Memory B cell (primary cell): ENCODE results near the gene PRKAG1.

Experiments
- ATAC-seq: fragments of 150-1000 bp; cut with Tn5 transposase; 2 replicates; pipeline ENCODE4 v1.10.0; 2021; ENCODE audit warnings: low read depth, mild to moderate bottlenecking, moderate library complexity
- DNase-seq, 2 donors: peaks; one replicate each; pipeline ENCODE4 v3.0.0; 2022; ENCODE audit warnings: low spot score in 2 of 2
- H3K27ac Mint-ChIP-seq: one replicate; pipeline ENCODE4 v1.8.0; 2022; ENCODE audit warnings: mild to moderate bottlenecking, moderate library complexity, mixed read lengths
- H3K27me3 Mint-ChIP-seq: one replicate; pipeline ENCODE4 v1.8.0; 2022; ENCODE audit warnings: mixed read lengths
- H3K36me3 Mint-ChIP-seq: one replicate; pipeline ENCODE4 v1.8.0; 2022; ENCODE audit warnings: mild to moderate bottlenecking, mixed read lengths
- H3K4me1 Mint-ChIP-seq: one replicate; pipeline ENCODE4 v1.8.0; 2022; ENCODE audit warnings: mixed read lengths
- H3K4me3 Mint-ChIP-seq: one replicate; pipeline ENCODE4 v1.8.0; 2022; ENCODE audit warnings: mild to moderate bottlenecking, moderate library complexity, mixed read lengths
- H3K9me3 Mint-ChIP-seq: one replicate; pipeline ENCODE4 v1.8.0; 2022; ENCODE audit warnings: mixed read lengths

Gene PRKAG1

DNA sequence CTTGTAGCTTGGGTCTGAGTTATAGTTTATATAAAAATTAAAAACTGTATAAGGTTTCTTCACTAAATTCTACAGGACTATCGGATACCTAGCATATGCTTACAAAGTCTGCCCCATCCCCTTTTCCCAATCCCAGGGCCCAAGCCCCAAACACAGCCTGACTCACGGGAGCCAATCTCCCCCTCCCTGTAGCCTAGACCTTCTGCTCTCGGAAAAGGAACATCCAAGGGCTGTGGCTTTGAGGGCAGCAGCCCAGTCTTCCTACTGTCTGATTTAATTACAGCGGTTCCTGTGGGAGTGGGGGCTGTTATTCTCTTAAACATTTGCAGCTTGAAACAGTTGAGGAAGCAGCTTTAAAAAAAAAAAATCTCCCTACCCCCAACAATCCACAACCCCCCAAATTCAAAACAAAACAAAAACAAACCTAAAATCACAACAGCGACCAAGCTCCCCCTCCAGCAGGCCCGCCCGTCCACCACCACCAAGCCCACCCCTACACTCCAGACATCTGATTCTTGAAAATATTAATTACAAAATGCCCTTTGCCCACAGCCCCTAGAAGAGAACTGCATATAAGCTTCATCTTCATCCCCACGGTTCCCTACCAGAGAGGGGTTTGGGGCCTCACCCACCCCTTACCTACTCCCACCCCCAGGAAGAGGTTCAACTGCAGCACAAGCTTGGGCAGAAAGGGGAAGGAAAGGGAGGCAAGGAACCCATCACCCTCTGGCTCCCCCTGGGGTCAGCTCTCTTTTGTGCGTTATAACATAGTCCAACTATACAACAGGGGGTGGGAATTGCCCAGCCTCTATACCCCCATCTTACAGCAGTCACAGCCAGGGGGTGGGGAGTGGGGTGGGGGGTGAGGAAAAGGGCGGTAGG is 1.1 kb upstream of the PRKAG1 start:
- H3K27ac Mint-ChIP-seq = peak overlapping the region; percentile 100
- H3K36me3 Mint-ChIP-seq = peaks cover 23% of the 10 kb centered on the region
- H3K4me1 Mint-ChIP-seq = peaks cover 24% of the 10 kb centered on the region
- ATAC-seq (no peak), DNase-seq (peak in 1 of 2 donors; percentile 43)
- H3K4me3 Mint-ChIP-seq = peak overlapping the region; percentile 75
- no peaks in the 10 kb centered on the region for H3K9me3 Mint-ChIP-seq
- H3K27me3 Mint-ChIP-seq = no peaks in the 10 kb centered on the region

DNA sequence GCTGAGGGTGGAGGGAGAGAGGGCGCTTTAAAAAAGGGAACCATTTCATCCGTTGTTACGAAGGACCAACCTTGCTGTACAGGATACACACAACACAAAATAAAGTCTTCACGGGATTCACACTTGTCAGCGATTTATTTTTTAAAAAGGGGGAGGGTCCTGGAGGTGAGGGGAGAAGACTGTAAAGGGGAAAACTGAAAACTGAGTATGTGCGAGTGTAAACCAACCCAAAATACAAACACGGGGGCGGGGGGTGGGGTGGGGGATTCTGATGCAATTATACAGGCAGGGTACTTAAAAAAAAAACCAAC is 499 bp upstream of the PRKAG1 start:
- Mint-ChIP-seq H3K4me1 (peaks cover 24% of the 10 kb centered on the region), H3K9me3 (no peaks in the 10 kb centered on the region), H3K27me3 (no peaks in the 10 kb centered on the region), H3K36me3 (peaks cover 22% of the 10 kb centered on the region), H3K4me3 (peak overlapping the region; percentile 97), H3K27ac (peak overlapping the region; percentile 100)
- peak; percentile 60 for ATAC-seq
- DNase-seq = no peak

DNA sequence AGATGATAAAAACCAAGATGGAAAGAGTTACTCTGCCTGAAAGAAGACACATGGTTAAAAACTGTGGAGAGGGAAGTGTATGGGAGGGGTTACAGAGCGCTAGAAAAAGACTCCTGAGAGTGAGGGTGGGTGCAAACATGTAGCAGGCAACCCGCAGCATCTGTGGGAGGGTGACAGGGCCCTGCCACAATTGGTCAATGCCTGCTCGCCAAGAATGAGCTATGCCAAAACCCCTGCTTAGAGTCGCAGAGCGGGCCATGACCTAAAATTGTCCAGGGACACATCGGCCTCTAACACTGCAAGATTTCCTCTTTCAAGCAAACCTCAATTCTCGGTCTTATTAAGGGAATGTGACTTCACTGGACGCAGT is 700 bp downstream of the PRKAG1 start:
- H3K36me3 Mint-ChIP-seq = peaks cover 22% of the 10 kb centered on the region
- ATAC-seq = no peak
- no peak for DNase-seq
- peak overlapping the region; percentile 100 for H3K27ac Mint-ChIP-seq
- H3K4me3 Mint-ChIP-seq = peak overlapping the region; percentile 97
- peaks cover 24% of the 10 kb centered on the region for H3K4me1 Mint-ChIP-seq
- H3K9me3 Mint-ChIP-seq = no peaks in the 10 kb centered on the region
- no peaks in the 10 kb centered on the region for H3K27me3 Mint-ChIP-seq

DNA sequence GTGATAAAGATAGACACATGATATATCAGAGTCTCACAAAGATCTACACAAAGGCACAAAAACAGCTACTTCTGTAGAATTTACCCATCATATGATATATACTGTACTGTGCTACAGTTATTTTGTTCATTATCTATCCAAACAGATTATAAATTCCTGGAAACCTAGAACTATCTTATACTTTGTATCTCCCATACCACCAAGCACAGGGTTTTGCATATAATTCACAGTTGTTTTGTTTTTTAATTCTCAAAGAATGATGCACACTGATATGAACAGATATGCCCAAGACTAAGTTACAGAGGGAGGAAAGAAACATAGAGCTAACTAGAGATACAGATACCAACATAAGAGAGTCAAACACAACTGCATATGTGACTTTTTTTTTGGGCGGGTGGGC is 3.4 kb downstream of the PRKAG1 start:
- ATAC-seq (no peak), DNase-seq (no peak)
- H3K36me3 Mint-ChIP-seq = peaks cover 18% of the 10 kb centered on the region
- H3K9me3 Mint-ChIP-seq = no peaks in the 10 kb centered on the region
- peaks cover 24% of the 10 kb centered on the region for H3K4me1 Mint-ChIP-seq
- H3K27ac Mint-ChIP-seq = no peak overlapping the region
- H3K4me3 Mint-ChIP-seq = no peak overlapping the region
- no peaks in the 10 kb centered on the region for H3K27me3 Mint-ChIP-seq

DNA sequence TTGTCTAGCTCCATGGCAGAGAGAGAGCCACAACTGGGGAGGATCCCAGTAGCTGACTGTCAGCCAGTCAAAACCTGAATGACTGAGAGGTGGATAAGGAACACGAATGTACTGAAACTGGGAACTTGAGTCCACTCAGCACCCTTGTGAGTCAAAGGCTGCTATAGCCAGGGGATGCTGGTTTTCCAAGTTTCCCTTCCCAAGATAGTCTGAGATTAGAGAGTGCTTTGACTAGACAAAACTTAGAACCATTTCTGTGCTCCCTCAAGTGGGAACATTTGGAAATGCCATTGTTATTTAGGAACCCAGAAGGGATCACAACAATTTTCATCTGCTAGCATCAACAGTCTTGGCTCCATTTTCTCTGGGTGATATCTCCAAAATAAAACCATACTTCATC is 4.0 kb downstream of the PRKAG1 start:
- no peak overlapping the region for H3K4me3 Mint-ChIP-seq
- H3K4me1 Mint-ChIP-seq = peaks cover 19% of the 10 kb centered on the region
- H3K36me3 Mint-ChIP-seq = peaks cover 22% of the 10 kb centered on the region
- ATAC-seq = no peak
- no peaks in the 10 kb centered on the region for H3K9me3 Mint-ChIP-seq
- H3K27ac Mint-ChIP-seq = no peak overlapping the region
- DNase-seq = no peak
- no peaks in the 10 kb centered on the region for H3K27me3 Mint-ChIP-seq

DNA sequence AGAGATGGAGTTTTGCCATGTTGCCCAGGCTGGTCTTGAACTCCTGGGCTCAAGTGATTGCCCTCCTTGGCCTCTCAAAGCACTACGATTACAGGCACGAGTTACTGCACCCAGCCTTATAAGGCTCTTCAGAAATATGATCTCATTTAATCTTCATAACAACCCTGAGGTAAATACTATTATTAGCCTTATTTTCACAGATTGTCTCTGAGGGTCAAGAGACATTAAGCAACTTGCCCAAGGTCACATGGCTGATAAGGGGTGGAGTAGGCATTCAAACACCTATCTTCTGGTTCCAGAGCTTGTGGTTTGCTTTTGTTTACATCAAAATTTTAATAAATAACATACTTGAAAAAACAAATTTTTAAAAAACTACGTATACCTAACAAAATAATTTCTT is 5.1 kb downstream of the PRKAG1 start:
- no peaks in the 10 kb centered on the region for H3K9me3 Mint-ChIP-seq
- no peak overlapping the region for H3K27ac Mint-ChIP-seq
- no peak overlapping the region for H3K4me3 Mint-ChIP-seq
- peaks cover 15% of the 10 kb centered on the region for H3K4me1 Mint-ChIP-seq
- H3K36me3 Mint-ChIP-seq = peaks cover 27% of the 10 kb centered on the region
- no peaks in the 10 kb centered on the region for H3K27me3 Mint-ChIP-seq
- ATAC-seq (no peak), DNase-seq (no peak)

DNA sequence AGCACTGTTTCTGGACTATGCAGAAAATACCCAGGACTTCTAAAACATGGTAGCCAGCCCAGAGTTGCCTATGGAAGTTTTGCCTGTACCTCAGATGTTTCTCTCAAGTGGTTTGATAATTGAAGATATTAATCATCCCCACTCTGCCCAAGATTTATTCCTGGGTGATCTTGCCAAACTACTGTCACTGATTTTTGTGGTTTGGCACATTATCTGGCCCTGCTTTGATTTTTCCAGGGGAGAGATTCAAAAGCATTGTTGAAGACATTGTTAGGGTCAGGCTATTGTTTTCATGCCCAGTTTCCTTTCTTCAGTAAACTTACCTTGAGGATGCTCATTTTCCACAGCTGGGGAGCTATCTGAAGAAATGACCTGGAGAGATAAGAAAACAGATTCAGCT is 5.8 kb downstream of the PRKAG1 start:
- ATAC-seq (no peak), DNase-seq (no peak)
- Mint-ChIP-seq H3K27me3 (no peaks in the 10 kb centered on the region), H3K36me3 (peaks cover 28% of the 10 kb centered on the region), H3K4me1 (peaks cover 12% of the 10 kb centered on the region), H3K9me3 (no peaks in the 10 kb centered on the region), H3K4me3 (no peak overlapping the region), H3K27ac (no peak overlapping the region)

DNA sequence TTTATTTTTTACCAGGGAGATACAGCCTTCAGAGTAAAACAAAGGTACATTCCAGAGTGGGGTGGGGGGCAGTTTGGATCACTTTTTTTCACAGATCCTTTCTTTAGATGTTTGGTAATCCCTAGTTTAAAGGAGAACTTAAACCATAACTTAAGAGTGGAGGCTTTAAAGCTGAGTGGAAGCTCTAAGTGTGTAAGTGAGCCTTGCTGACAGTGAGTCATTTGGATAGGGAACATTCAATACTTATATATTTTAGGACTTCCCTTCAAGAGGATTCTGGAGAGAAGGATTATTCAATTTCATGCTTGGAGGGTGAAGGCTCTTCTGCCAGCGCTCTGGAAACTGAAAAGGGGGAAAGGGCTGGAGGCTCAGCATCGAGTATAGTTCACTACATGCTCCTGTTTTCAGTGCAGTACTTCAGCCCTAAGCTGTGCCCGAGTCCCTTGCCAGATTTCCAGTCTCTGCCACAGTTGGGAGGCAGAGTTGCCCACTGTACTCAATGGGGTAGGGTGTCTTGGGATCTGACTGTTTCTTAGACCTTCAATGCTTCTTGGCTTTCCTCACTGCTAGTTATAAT is 8.4 kb downstream of the PRKAG1 start:
- Mint-ChIP-seq H3K27ac (no peak overlapping the region), H3K27me3 (no peaks in the 10 kb centered on the region), H3K4me3 (no peak overlapping the region), H3K4me1 (peaks cover under 1% of the 10 kb centered on the region), H3K36me3 (peaks cover 29% of the 10 kb centered on the region), H3K9me3 (no peaks in the 10 kb centered on the region)
- no peak for ATAC-seq
- DNase-seq = no peak

DNA sequence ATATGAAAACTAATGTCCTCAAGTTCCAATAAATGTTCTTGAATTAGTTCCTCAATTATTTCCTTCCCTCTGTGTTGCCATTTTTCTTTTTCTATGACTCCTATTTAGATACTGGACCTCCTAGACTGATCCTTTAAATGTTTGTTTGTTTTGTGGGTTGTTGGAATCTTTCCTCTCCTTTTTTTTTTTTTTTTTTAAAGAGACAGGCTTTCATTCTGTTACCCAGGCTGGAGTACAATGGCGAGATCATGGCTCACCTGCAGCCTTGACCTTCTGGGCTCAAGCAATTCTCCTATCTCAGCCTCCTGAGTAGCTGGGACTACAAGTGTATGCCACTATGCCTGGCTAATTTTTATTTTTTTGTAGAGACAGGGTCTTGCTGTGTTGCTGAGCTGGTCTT is 9.6 kb downstream of the PRKAG1 start:
- no peak overlapping the region for H3K27ac Mint-ChIP-seq
- H3K4me1 Mint-ChIP-seq = no peaks in the 10 kb centered on the region
- H3K27me3 Mint-ChIP-seq = no peaks in the 10 kb centered on the region

DNA sequence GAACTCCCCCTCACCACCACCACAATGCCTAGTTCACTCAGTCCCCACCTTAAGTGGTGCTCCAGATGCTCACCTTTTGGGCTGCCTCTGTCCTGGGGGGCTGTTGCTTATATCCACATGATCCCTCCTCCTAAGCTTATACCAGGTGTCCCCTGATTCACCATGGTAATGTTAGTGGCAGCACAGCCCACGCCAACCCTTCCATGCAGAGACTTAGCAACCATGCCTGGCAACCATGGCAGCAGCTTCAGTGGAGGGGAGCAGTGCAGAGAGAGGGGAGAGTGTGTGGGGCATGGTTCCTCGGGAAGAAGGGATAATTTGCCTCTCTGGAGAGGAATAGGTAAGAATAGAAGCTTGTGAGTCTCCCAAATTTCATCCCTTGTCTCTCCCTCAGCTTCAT is 18.2 kb downstream of the PRKAG1 start:
- Mint-ChIP-seq H3K4me1 (peaks cover 24% of the 10 kb centered on the region), H3K27me3 (peaks cover 13% of the 10 kb centered on the region), H3K36me3 (peaks cover 34% of the 10 kb centered on the region), H3K9me3 (no peaks in the 10 kb centered on the region), H3K4me3 (no peak overlapping the region), H3K27ac (no peak overlapping the region)
- DNase-seq (no peak), ATAC-seq (no peak)

More for the DNA sequence above, 9.6 kb downstream of the PRKAG1 start:
- DNase-seq = no peak
- Mint-ChIP-seq H3K9me3 (no peaks in the 10 kb centered on the region), H3K4me3 (no peak overlapping the region), H3K36me3 (peaks cover 39% of the 10 kb centered on the region)
- ATAC-seq = no peak

DNA sequence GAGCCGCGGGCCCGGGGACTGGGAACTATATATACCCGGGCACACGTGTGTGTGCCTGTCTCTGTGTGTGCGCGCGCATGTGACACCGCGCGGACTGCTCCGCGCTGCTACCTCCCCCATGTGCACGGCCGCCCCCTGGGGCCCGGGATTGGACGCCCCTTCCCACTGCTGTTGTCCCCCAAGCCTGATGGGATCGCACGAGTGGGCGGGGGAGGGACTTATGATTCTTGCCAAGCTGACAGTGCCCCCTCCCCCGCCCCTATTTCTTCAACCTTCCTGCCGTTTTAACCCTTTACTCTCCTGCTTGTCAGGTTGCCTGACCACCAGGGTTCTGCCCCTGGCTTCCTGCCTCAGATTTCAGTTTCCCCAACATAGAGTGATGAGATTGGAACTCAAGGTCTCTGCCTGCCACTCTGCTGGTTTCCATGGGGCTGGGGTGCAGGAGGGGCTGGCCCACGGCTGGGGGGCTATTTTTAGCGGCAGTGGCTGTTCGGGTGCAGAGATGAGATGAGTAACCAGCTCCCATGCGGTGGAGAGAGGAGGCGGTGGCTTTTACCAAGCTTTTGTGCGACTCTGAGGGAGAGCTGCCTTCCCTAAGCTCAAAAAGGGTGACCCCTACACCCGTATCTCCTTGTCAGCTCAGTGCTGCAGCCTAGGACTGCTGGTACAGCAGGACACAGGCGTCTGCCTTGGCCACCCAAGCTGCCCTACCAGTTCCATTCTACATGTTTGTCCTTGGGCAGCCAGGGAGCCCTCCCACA is 19.0 kb downstream of the PRKAG1 start, which contains the start of gene DDN:
TSS of gene DDN (minus strand) at position 5 of the 761 bp plus-strand sequence. CDS start 88 bp downstream, outside the sequence.
- H3K27me3 Mint-ChIP-seq = peaks cover 17% of the 10 kb centered on the region
- H3K9me3 Mint-ChIP-seq = no peaks in the 10 kb centered on the region
- peaks cover 29% of the 10 kb centered on the region for H3K4me1 Mint-ChIP-seq
- DNase-seq (peak; percentile 43 to 56), ATAC-seq (peak; percentile 43)
- H3K4me3 Mint-ChIP-seq = peak within 1 kb of the TSS; percentile 78
- no peak within 1 kb of the TSS for H3K27ac Mint-ChIP-seq
- peaks cover 26% of the 10 kb centered on the region for H3K36me3 Mint-ChIP-seq

DNA sequence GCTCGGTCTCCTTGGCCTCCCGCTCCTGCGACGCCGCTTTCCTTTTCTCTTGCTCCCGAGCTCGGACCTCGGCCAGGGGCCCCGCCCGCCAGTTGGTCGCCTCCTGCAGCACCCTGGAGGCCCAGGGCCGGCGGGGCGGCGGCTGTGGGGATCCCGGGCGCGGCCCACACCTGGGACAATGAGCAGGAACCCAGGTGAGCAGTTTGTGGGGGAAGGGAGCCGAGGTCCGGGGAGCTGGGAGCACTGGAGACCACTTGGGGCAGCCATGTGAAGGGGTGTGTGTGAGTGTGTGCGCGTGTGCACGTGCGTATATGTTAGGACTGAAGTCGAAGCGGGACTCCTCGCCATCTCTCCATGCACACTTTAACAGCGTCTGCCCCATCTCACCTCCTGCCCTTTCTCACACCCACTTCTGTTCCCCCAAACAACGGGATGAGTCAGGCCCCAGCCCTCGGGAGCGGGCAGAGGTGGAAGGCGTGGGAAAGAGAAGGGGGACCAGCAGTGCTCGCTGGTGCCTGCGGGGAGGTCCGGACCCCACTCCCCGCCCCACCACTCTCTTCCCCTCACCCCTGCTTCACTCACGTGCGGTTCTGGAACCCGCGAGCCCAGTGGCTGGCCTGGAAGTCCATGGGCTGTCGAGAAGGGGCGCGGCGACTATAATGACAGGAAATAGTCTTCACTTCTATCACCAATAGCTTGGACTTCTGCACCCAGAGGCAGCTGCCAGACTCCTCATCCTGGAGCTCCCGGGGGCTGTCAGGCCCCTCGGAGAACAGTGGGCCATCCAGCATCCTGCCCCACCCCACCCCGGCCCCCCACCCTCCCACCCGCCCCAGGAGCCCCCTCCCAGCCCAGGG is 19.9 kb downstream of the PRKAG1 start:
- peak in 1 of 2 donors; percentile 47 for DNase-seq
- peak; percentile 8 for ATAC-seq
- Mint-ChIP-seq H3K4me1 (peaks cover 29% of the 10 kb centered on the region), H3K27me3 (peaks cover 21% of the 10 kb centered on the region), H3K27ac (no peak overlapping the region), H3K36me3 (peaks cover 22% of the 10 kb centered on the region), H3K9me3 (no peaks in the 10 kb centered on the region), H3K4me3 (peak overlapping the region; percentile 77)

DNA sequence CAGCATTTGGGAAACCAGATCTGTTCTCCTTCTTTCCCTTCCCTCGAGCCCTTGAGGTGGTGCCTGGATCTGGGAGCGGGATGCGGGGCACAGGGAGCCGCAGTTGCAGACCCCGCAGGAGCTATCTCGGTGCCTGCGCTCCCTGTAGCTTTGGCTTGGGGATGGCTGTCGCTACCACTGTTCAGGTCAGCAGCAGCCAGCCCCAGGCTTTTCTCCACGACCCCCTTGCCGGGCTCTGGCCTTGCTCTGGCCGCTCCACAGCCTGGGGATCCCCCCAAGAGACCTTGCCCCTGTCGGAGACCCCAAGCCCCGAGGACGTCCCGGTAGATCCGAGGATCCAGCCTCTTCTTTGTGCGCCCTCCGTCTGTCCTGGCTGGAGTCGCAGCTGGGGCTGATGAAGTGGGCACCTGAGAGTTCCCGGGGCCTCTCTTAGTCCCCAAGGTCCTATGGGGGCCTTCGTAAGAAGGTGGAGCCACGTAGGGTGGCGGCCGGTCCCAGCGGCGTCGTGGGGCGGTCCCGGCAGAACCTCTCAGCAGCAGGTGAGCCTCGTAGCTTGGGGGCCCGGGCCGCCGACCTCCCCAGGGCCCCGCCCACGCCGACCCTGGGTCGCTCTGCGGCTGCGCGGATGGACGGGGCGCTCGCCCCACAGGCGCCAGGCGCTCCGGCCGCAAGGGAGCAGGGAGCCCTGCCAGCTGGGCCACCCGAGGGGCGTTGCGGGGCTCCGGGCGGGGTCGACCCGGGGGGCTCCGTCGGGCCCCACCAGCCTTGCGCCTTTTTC is 20.7 kb downstream of the PRKAG1 start:
- DNase-seq (peak; percentile 46 to 52), ATAC-seq (peak; percentile 34)
- Mint-ChIP-seq H3K27me3 (peaks cover 24% of the 10 kb centered on the region), H3K4me3 (peak overlapping the region; percentile 76), H3K9me3 (no peaks in the 10 kb centered on the region), H3K4me1 (peaks cover 29% of the 10 kb centered on the region), H3K27ac (peak overlapping the region; percentile 89), H3K36me3 (peaks cover 15% of the 10 kb centered on the region)
